CD4-positive, alpha-beta T cell treated with Interleukin-1 beta for 1 hour (primary cell): ENCODE data around the gene CDC42BPA.
"Not testable (repeated sequence)": the region's sequence is repeated elsewhere in the genome, so short reads cannot be mapped to it uniquely, and the experiment has no call there.

Source experiments
- DNase-seq, 2 donors: peaks; one replicate each; pipeline ENCODE4 v3.0.0-alpha.2; 2020 to 2022

CDC42BPA gene

DNA sequence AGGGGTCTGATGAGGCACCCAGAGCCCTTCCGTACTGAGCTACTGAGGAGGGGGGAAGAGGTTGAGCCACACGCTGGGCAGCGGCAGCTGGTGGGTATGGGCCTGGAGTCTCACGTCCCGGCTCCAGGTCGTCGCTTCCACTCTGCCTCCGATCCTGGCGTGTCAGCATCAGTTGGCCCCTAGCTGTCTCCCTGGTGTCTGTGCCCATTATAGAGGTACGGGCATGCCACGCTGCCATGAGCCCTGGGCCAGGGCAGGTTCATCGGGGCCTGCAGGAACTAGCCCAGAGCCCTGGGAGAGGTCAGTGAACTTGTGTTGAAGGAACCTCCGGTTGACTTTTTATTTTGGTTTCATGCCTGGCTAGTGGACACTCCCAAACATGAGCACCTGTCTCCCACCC, 360.0 kb downstream of the CDC42BPA start:
- no peak for DNase-seq

DNA sequence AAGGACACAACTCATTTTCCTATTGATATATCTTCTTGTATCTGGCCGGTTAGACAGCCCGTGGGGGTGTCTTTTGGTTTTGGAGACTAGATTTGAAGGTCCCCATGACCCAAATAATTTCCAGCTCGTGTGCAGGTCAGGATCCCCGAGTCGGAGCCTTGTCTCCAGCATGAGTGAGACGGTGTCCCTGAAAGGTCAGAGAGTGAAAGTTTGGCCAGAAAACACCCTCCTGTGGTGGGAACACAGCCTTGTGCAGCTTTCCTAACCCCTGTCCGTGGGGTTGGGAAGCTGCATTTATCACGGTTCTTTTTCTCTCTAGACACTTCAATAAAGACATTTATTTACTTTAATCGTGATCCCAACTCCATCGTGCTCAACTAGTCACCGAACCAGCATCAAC, 360.6 kb downstream of the CDC42BPA start:
- DNase-seq: no peak

DNA sequence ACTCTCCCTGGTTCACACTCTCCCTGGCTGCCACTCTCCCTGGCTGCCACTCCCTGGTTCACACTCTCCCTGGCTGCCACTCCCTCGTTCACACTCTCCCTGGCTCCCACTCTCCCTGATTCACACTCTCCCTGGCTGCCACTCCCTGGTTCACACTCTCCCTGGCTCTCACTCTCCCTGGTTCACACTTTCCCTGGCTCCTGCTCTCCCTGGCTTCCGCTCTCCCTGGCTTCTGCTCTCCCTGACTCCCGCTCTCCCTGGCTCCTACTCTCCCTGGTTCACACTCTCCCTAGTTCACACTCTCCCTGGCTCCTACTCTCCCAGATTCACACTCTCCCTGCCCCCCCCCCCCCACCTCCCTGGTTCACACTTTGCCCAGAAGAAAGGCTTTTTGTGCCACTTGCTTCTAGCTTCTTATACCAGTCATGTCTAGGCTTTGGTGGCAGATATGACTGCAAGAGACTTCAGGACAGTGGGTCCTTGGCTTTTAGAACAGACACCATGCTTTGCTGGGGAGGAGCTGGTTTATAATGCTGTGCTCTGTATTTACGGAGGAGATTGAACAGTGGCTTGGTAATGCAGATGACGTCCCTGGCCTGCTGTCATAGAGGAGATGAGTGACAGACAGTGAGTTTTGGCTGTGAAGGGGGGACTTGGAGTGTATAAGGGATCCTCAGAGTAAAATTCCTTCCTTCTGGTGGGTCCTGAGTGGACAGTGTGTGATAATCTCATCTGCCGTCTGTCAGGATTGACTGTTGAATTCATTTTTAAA, 361.2 kb downstream of the CDC42BPA start:
- DNase-seq: no peak

DNA sequence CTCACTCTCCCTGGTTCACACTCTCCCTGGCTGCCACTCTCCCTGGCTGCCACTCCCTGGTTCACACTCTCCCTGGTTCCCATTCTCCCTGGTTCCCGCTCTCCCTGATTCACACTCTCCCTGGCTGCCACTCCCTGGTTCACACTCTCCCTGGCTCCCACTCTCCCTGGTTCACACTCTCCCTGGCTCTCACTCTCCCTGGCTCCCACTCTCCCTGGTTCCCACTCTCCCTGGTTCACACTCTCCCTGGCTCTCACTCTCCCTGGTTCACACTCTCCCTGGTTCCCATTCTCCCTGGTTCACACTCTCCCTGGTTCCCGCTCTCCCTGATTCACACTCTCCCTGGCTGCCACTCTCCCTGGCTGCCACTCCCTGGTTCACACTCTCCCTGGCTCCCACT, 362.4 kb downstream of the CDC42BPA start:
- DNase-seq: not testable (repeated sequence)

DNA sequence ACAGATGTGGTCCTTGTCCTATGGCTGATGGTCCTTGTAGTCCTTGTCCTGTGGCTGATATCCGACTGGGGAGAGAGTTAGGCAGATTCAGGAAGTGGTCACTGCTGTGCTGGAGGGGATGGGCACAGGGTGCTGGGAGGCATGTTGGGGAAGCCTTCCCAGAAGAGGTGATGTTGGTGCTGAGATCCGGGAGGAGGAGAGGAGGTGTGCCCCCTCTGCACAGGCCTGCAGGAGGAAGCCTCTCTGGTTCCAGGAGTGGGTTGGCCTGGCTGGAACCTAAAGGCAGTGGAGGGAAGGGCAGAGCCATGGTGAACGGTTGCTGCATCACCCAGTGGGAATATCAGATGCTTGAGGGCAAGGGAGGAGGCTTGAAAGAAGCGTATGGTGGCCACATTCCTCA, 363.5 kb downstream of the CDC42BPA start:
- DNase-seq: no peak

DNA sequence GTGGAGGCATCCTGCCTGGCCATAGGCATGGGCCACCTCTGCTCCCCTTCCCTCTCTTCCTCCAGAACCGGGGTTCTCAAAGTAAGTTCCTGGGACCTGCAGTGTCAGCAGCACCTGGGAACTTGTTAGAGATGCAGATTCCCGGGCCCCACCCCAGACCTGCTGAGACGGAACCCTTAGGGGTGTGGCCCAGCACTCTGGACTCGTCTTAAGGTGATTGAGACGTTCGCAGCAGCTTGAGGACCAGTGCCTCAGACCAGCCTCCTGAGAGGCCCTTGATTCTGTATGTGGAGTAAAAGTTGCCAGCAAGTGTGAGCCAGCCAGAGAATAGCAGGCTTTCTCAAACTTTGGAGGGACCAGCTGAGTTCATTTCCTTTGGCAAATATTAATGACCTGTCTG, 364.0 kb downstream of the CDC42BPA start:
- no peak for DNase-seq

DNA sequence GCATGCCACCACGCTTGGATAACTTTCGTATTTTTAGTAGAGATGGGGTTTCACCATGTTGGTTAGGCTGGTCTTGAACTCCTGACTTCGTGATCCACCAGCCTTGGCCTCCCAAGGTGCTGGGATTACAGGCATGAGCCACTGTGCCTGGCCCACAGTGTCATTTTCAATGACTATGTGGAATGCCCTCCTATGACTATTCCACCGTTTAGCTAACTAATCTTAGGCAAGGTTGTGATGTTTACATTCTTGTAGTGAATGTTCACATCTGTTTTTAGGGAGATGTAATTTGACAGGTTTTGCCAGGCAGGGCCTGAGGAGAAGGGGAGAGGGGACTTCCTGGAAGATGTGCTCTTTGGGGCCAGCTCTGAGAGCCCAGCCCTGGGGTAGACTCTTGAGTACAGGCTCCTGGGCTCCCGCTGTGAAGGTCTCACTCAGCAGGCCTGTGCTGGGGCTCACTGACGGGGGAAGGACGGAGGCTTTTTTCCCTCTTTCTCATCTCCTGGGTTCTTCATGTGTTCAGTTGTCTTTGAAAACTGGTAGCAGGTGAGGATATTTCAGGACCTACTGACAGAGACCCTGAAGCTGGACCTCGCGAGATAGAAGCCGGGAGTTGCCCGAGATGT, 365.0 kb downstream of the CDC42BPA start:
- no peak for DNase-seq

DNA sequence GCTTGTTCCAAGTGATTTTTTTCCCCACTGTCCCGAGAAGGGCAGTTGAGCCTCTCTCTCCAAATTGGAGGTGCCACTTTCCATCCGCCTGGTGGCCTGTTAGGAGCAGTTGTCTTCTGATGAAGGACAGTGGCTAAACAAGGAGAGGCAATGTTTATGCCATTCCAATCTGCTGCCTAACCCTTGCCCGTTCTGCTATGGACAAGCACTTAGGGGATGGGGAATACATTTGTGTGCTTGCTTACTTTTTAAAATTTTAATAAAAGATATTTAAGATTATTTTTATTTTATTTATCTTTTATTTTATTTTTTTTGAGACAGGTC, 366.2 kb downstream of the CDC42BPA start:
- DNase-seq: no peak

DNA sequence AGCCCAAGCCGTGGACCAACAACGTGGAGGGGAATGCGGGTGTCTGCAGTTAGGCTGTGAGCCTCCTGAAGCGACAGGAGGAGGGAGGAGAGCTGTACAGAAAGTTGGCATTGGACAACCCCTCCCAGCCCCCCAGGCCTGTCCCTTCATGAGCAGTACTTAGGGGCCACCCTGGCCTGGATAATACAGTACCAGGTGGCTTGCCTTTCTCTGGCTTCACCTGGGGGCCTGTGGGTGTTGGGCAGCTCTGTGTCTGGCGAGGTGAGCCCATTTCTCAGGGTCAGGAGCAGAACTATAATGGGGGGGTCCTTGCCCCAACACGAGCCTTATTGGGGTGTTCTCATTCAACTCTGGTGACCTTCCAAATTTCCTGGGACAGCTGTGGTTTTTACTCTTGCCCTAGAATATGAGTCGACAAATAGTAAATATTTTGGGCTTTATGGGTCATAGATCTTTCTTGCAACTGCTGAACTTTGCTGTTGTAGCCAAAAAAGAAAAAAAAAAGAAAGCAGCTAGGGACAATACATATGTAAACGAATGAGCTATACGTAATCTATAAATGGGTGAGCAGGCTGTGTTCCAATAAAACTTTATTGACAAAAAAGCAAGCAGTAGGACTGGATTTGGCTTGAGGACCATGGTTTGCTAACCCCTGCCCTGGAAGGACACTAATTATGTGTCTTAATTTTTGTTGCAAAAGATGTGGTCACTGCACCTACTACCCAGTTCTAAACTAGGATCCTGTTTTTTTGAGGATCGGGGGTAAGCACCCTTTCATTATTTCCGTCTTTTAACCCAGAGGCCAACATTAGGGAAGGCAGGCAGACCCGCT, 366.8 kb downstream of the CDC42BPA start:
- DNase-seq: no peak

DNA sequence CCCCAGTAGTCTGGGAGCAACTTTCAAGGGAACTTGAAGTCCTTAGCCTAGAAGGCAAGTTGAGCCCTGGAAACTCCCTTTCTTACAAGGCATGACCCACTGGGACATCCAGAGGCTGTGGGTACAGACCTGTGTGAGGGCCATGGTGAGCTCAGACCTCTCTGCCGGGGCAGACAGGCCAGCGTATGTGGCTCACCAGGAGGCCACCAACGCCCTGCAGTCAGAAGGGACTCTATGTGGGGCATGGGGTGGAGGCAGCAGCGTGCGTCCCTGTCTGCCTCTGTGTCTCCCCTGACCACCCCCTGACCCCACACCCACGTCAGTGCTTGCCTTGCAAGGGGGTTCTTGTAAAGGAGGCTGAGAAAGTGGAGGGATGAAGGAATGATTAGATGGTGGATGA, 367.4 kb downstream of the CDC42BPA start:
- no peak for DNase-seq

DNA sequence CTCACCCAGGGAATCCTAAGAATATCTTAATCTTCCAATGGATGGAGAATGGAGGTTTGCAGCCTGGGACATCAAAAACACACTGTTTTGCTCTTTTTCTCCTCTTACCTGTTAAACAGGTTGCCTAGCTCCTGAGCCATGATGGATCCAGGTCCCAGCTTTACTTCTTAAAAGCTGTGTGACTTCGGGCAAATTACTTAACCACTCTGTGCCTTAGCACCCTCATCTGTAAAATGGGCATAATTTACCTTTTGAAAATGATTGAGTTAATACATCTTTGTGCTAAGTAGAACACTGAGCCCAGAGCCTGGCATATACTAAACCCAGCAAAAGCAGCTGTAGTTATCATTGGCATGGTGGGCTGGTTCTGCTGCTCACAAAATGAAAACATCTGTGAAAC, 368.0 kb downstream of the CDC42BPA start:
- DNase-seq: no peak

DNA sequence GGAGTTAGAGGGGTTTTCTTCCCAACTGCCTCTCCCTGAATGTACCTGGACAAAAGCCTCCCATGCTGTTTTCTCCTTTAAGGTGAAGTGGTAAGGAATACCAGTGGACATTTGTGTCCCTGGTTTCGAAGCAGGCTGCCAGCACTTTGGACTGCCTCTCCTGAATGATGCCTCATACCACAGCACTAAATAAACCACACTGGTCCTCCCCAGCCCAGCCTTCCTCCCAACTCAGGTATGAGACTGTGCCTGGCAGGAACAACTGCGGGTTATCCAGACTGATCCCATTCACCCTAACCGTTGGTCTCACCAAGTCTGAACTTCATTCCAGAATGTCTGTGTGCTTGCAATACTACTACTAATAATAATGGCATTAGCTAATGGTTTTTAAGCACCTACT, 368.9 kb downstream of the CDC42BPA start:
- DNase-seq: no peak

DNA sequence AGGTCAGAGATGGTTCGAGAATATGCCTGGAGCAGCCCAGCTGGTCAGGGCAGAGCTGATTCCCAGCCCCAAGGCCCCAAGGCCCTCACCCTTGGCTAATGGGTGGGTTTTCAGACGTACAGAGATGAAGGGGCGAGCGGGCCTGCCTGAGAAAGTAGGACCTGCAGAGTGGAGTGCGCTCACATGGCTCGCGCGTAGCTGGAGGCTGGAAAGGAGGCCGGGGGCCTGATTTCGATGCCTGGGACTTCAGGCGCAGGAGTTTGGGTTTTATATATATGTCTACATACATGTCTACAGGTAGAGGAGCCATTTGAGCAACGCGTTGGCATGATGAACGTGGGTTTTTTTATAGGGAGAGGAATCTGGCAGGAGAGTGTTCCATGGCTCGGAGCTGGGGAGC, 369.3 kb downstream of the CDC42BPA start:
- no peak for DNase-seq

DNA sequence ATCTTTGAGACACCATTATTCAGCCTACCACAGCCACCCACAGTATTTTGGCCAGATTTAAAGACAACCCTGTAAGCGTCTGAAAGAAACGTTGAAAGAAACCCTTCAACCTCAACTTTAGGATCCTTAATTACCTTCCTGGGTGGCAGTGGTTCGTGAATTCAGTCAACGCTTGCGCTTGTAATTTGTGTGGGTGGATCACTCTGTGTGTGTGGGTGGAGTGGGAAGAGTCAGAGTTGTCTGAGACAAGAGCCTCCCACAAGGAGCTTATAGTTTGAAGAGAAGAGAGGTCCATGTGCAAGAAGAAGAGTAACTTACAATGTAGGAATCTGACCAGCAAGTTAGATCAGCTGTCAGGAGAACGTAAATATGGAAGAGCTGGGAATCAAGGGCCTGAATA, 369.8 kb downstream of the CDC42BPA start:
- no peak for DNase-seq

DNA sequence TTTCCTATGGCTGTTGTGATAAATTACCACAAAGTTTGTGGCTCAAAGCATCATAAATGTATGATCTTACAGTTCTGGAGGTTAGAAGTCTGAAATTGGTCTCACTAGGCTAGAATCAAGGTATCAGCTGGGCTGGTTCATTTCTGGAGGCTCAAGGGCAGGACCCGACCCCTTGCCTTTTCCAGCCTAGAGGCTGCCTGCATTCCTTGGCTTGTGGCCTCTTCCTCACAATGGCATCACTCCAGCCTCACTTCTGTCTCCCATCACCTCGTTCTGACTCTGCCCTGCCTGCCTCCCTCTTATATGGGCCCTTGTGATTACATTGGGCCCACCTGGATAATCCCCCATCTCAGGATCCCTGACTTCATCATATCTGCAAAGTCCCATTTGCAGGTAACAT, 370.2 kb downstream of the CDC42BPA start:
- DNase-seq: no peak

DNA sequence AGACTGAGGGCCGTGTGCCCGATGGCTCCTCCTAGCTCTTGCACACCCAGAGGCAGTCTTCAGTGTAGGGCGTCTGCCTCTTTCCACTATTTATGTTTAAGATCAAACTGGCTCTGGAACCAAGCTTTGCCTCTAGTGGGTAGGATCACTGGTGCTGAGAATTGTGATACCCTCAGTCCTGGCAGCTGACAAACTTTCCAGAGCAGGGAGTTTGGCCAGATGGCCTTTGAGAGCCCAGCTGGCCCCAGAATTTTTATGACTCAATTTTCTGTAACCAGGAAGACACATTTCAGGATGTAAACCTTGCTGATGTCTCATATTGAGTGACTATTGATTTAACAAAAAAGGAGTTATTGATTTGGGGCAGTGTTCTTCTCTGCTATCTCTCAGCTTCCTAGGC, 371.5 kb downstream of the CDC42BPA start:
- no peak for DNase-seq

DNA sequence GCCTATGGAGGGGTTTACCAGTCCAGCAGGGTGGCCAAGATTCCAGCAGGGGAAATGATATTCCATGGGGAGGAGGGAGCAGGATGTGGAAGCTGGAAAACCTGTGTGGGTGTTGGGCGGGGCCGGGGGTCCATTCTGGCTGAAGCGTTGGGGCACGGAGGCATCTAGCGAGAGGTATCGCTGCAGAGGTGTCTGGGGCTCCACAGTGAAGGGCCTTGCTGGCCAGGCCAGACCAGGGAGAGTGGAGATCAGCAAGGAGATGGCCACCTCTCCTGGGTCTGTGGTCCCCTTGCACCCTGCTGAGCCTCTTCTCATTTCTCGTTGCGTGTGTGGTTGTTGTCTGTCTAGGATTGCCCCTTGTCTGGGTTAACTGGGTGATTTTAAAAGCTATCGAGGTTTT, 372.0 kb downstream of the CDC42BPA start:
- no peak for DNase-seq

DNA sequence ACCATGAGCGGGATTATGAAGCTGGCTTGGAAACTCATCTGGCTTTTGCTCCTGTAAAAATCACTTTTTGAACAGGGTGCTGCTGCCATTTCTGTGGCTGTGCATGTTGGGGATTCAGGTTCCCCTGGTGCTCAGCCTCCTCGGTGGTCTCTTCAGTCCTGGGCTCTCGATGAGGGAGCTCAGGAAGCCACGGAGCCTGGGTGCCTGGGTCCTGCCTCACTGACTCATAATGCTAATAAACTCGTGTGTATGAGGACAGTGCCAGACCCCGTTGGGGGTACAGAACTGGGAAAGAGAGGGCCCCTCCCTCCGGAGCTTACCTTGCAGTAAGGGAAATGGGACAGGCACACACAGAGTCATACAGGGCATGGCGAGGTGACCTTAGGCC, 372.4 kb downstream of the CDC42BPA start:
- no peak for DNase-seq

DNA sequence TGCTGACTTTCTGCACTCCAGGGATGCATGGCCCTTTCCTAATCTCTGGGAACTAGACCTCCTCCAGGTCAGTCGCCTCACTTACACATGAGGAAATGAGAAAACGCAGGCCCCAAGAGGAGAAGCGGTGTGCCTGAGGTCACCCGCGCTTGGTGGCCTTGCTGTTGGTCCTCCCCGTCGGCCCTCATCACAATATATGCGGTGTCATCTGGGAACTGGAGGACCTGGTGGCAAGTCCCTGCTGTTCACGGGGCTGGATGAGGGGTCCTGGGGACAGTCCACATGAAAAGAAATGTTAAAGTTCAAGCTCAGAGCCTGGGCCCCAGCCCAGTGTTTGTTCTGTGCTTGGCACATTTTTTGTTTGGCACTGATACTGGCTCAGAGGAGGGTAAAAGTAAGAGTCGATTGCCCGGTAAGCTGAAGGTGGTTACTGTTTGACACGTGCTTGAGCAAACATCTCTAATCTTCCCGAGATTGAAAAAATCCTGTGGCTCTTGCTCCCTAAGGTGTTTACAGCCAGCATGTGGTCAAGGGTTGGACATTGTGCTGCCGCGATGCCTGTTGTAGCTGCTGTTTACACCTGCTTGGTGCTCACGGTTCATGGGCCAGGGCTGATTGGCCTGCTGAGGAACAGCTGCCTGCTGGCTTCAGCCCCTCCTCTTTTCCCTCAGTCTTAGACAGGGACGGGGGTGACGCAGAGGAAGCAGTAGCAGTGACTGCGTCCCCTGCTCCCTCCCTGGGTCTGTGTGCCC, 373.0 kb downstream of the CDC42BPA start:
- DNase-seq: no peak

DNA sequence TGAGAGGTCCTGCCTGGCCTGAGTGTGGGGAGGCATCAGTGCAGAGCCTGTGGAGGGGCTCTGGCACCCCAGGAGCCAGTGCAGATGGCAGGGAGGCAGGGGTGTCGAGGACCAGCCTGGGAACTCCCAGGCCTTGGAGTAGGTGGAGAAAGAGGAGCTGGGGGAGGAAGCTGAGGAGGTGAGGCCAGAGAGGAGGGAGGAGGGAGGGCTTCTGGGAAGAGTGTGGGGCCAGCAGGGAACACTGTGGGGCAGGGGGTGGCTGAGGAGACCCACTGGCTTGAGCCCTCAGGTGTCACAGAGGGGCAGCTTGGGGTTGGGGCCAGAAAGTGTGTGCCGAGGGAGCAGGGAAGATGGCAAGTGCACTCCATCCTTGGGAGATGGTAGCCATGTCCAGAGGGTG, 374.4 kb downstream of the CDC42BPA start:
- DNase-seq: no peak

DNA sequence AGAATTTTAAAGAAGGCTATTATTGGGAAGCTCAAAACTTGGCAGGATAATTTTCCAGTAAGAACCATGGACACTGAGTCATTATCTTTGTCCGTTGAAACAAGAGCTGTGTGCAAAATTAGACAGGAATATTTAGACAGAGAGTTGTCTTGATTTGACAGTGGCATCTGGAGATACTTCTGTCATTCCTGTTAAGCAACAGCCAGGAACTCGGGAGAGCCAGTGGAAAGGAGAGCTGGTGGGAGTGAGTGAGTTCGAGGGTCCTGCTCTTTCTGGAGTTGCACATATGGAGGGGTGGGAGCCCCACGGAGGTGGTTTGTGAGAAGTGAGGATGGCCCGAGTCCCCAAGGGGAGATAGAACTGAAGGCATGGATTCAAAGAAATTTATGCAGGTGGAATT, 375.1 kb downstream of the CDC42BPA start:
- DNase-seq: no peak

DNA sequence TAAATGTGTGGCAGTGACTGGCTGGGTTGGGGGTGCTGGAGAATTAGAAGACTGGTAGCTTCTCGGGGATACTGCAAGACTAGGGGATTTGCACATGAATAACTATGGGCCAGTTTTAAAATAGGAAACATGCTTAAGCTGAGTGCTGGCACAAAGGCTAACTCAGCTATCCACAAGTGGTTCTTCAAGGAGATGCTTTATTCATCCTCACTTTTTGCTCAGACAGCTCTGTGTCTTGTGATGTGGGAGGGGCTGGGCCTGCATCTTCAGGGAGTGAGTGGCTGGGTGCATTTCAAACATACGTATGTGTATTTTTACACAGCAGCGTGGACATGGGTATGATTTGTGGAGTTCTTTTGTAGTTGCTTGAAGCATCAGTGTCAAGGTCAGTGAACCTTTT, 375.9 kb downstream of the CDC42BPA start:
- DNase-seq: no peak

DNA sequence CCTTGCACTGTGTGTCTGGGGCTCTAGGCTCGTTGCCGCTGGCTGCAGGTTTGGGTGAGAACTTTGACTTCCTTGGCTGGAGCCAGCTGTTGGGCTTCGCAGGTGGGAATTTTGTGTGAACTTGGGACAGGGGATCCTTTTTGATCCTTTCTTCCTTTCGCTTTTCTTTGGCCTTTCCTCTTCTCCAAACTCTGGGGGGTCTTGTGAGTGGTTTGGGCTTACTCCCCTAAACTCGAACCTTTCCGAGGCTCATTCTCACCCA, 377.6 kb downstream of the CDC42BPA start:
- no peak for DNase-seq
